ENCODE measurements around the gene KIF14. TPM values are rescaled to one million over a fixed set of nuclear protein-coding genes. Genes with fewer than 3 reads are reported as not detected.
"Not testable (repeated sequence)": the region's sequence is repeated elsewhere in the genome, so short reads cannot be mapped to it uniquely, and the experiment has no call there.

The KIF14 gene
- total RNA-seq, 1 experiment from 2014 or later = 11.6 TPM

DNA sequence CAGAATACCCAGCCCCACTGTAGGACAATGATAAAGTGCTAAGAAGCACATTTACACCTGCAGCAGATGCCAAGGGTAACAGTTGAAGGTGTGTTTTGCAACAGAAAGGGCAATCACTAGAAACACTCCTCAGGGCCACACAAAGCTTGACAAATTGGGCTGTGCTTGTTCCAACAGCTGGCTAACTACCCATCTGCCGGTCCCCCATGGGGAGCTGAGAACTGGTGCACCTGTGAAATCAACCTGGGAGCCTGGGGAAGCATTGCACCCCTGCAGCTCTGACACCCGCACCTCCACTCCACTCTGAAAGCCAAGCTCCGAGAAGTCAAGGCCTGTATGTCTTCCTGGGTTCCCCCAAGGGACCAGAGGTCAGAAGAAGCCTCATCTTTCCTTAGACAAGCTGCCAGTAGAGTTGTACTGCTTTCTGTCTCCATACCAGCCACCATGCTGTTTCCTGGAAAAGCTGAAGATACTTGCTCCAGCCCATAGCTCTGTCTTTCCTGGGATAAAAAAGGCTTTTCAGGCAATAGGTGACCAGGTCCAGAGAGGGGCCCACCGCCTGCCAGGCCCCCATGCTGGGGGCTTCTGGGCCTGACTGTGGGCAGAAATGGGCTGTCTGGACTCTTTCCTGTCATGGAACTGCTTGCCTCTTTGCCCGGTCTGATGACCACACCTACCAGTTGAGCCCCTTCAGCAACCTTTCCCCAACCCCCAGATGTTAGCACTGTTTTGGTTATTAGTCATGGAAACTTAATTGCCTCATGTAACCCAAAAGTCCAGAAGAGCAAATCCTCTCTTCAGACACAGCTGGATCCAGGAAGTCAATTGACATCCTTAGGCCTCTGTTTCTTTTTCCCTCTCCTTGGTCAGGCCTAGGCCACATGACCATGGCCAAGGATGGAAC lies 93.6 kb downstream of the KIF14 start:
- no peaks in the 10 kb centered on the region for H3K36me3 ChIP-seq
- H3K9me3 ChIP-seq = no peaks in the 10 kb centered on the region
- no peak for DNase-seq
- no peak overlapping the region for H3K4me3 ChIP-seq
- H3K27me3 ChIP-seq = no peaks in the 10 kb centered on the region; the same call in 1 of the 2 replicates

DNA sequence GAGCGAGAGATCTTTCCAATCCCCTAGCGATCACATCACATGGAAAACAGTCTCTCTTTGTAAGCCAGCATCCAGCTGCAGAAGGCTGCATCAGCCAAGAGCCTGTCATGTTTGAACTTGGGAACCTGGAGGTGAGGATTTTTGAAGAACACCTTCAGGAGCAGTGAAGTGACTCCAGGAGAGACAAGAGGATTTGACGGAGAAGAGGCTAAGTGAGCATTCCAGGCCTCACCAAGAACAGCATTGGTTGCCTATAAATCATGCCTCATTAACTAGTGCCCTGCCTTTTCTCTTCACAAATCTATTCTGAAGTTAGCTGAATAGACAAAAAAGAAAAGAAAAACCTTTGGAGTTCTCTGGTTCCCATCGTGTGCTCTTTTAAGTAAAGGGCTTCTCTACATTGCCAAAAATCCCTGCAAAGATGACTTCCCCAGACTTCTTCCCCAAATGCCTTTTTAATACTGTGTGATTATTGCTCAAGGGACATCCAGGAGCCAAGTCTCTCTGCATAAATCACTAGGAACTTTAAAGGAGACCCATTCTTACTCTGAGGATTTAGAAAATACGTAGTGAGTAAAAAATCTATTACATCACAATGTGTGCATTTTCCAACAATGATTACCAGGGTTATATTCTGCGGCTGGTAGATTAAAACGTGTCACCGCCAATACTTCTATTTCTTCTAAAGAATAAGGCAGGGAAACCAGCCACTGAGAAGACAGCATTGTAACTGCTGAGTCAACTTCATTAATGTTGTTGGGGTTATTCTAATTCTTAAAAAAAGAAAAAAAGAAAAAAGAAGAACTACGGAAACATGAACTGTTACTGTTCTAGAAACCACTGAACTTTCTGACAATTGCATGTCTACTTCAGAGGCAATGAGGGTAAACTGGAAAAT lies 95.2 kb downstream of the KIF14 start:
- H3K4me3 ChIP-seq = no peak overlapping the region
- H3K9me3 ChIP-seq = no peaks in the 10 kb centered on the region
- H3K36me3 ChIP-seq = no peaks in the 10 kb centered on the region
- DNase-seq = no peak
- no peaks in the 10 kb centered on the region; the same call in 1 of the 2 replicates for H3K27me3 ChIP-seq

GRCh38 chr1:200524551-200524950 lies 96.0 kb downstream of the KIF14 start:
- H3K4me3 ChIP-seq, H3K9me3 ChIP-seq, H3K27me3 ChIP-seq, DNase-seq, H3K36me3 ChIP-seq: not testable (repeated sequence)

GRCh38 chr1:200524092-200524491 lies 96.5 kb downstream of the KIF14 start:
- Histone ChIP-seq H3K9me3 (no peaks in the 10 kb centered on the region), H3K27me3 (no peaks in the 10 kb centered on the region; the same call in 1 of the 2 replicates), H3K36me3 (no peaks in the 10 kb centered on the region), H3K4me3 (no peak overlapping the region)
- no peak for DNase-seq

DNA sequence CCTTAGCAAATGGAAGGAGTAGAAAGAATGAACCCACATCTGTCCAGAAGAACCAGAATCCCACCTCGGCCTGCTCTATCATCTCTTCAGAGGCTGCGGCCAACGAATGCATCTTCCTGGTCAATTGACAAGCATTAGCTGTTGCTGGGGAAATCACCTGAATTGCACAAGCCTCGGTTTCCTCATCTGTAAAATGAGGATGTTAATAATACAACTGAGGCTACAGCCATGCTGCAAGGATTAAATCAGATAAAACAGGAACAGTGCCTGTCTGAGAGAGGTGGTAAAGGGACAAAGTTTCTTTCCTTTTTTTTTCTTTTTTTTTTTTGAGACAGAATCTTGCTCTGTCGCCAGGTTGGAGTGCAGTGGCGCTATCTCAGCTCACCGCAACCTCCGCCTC lies 99.8 kb downstream of the KIF14 start:
- Histone ChIP-seq H3K9me3 (no peaks in the 10 kb centered on the region), H3K36me3 (no peaks in the 10 kb centered on the region), H3K4me3 (no peak overlapping the region), H3K27me3 (no peaks in the 10 kb centered on the region; the same call in 1 of the 2 replicates)
- DNase-seq = no peak

DNA sequence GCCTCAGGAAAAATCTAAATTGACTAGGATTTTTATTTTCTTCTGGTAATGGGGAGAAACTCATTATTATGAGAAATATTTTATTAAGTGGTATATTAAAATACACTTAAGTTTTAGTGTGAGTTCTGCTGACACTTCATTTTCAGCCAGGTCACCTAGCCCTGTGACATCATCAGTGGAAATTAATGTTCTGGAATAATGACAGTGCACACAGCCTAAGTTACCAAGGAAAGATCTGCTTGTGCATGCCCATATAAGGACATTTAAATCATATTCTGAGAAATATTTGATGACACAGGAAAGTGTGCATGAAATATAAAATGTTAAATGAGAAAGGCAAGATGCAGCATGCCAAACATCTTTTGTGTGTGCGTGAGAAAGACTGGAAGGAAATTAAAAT lies 102.0 kb downstream of the KIF14 start:
- Histone ChIP-seq H3K36me3 (no peaks in the 10 kb centered on the region), H3K27me3 (no peaks in the 10 kb centered on the region), H3K4me3 (no peak overlapping the region), H3K9me3 (no peaks in the 10 kb centered on the region)
- DNase-seq = no peak

- peak; percentile 63 for DNase-seq
- Histone ChIP-seq H3K27me3 (no peaks in the 10 kb centered on the region), H3K9me3 (no peaks in the 10 kb centered on the region), H3K4me3 (no peak overlapping the region), H3K36me3 (no peaks in the 10 kb centered on the region)
Observed at GRCh38 chr1:200512191-200512590, 108.4 kb downstream of the KIF14 start.

- H3K9me3 ChIP-seq = no peaks in the 10 kb centered on the region
- no peak overlapping the region for H3K4me3 ChIP-seq
- peaks cover 5% of the 10 kb centered on the region; the same call in 1 of the 2 replicates for H3K27me3 ChIP-seq
- peak; percentile 59 for DNase-seq
- no peaks in the 10 kb centered on the region for H3K36me3 ChIP-seq
Observed at GRCh38 chr1:200510228-200510623, 110.3 kb downstream of the KIF14 start.

- Histone ChIP-seq H3K9me3 (0 out of 2 replicates have a peak, but pooled peaks cover 2% of the 10 kb centered on the region), H3K4me3 (no peak overlapping the region), H3K36me3 (no peaks in the 10 kb centered on the region), H3K27me3 (peaks cover 5% of the 10 kb centered on the region; the same call in 1 of the 2 replicates)
- no peak for DNase-seq
Observed at GRCh38 chr1:200506471-200506870, 114.1 kb downstream of the KIF14 start.

GRCh38 chr1:200505257-200505656 lies 115.3 kb downstream of the KIF14 start:
- H3K9me3 ChIP-seq = 0 out of 2 replicates have a peak, but pooled peaks cover 2% of the 10 kb centered on the region
- peaks cover 5% of the 10 kb centered on the region; the same call in 1 of the 2 replicates for H3K27me3 ChIP-seq
- no peak for DNase-seq
- H3K4me3 ChIP-seq = no peak overlapping the region
- no peaks in the 10 kb centered on the region for H3K36me3 ChIP-seq

Other genes starting within 250 kb of the KIF14 start
- 10.4 and 10.7 TPM in 2 replicates for gene ZNF281, start 210.7 kb downstream of the KIF14 start, total RNA-seq (2014; rRNA removed; shearing (Covaris generic); ENCODE audit: low replicate concordance)
- gene DDX59, start 49.2 kb upstream of the KIF14 start, total RNA-seq (2014; rRNA removed; shearing (Covaris generic); ENCODE audit: low replicate concordance) = 13.7 and 18.7 TPM in 2 replicates
- gene CAMSAP2, start 118.1 kb upstream of the KIF14 start, total RNA-seq (2014; rRNA removed; shearing (Covaris generic); ENCODE audit: low replicate concordance) = 24.3 and 33.6 TPM in 2 replicates